Measurements from ENCODE around the gene MAD1L1.

The MAD1L1 gene

DNA sequence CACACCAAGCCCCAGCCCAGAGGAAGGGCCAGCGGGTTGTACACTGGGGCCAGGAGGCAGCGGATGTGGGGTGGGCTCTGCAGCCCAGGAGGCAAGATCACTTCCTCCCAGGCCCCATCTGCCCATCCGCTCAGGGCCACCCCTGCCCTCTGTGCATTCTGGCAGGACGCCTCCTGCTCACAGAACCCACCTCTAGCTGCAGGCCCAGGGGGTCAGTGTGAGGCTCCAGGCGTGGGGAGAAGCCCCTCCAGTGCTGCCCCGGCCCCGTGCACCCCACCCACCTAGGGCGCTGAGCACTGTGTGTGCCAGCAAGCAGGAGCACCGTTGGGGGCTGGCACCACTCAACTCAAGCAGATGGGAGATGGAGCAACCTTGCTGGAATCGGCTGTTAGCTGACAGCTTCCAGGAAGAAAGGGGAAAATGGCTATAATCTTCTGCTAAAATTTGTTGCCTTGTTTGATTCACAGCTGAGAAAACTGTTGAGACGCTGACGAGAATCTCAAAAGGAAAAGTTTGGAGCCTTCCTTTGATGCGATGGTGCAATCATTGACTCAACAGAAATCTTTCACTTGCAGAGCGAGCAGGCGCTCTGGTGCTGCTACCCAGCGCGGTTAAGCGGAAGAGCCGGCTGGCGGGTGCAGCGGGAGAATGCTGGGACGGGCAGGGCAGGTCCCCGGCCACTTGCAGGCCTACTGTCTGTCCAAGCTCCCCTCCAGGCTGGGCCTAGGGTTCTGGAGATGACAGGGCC, 286.5 kb downstream of the MAD1L1 start:
- no peak for DNase-seq

DNA sequence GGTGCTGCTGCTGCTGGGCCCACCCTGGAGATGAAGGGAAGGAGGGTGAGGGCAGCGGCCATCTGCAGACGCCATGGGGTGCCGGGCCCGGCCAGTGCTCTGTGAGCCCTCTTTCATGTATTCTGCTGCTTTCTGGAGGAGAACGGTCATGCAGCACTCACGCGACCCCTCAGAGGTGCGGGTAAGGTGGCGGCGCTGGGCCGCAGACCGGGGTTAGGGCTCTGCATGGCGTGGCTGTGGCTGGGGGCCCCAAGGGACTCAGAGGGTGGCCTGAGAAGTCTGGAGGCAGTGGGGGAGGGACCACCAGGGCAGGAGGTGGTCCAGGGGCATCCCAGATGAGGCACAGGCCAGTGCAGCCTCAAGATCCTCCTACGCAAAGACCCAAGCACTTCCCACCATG, 287.2 kb downstream of the MAD1L1 start:
- no peak for DNase-seq

DNA sequence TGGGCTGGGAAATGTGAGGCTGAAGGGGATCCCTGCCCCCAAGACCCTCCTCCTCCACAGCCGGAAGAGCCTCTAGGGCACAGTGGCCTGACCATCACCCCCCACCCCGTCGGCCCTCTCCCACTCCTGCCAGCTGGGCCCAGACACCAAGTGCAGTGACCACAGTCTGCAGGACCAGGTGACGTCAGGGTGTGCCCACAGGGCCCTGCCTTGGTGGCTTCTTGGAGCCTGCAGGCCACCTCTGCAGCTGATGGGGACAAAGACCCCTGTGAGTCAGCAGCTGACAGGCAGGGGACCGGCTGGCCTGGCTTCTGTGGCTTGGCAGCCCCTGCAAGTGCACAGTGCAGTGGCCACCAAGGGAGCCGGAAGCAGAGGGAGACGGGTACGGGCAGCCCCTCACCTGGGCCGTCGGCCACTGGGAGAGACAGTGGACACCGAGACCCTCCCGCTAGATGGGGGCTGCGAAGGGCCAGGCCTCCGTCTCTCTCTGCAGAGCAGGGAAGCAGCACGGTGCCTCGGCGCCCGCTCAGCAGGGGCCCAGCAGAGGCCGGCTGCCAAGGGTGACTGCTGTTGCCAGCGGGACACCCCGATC, 288.0 kb downstream of the MAD1L1 start:
- DNase-seq = no peak

DNA sequence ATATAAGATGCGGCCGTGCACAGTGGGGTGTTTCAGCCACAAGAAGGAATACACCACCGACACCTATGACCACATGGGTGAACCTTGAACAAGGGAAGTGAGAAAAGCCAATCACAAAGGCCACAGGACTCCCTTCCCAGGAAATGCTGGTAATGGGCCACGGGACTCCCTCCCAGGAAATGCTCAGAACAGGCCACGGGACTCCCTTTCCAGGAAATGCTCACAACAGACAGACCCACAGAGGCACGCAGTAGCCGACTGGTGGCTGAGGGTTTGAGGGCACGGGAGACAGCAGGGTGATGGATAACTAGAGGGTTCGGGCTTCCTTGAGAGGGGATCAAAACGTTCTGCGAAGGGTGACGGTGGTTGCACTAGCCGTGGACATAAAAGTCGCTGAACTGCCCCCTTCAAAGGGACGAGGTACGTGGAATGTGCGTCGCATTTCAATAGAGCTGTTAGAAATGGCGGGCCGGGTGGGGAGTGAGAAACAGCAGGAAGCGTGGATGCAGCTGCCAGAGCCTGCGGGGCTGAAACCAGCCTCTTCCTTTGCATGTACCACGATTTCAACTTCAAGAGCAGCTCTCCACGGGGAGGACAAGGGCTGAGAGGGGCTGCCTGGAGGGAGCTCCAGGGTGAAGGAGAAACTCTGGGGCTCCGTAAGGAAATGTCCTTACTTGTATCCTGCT, 288.7 kb downstream of the MAD1L1 start:
- no peak for DNase-seq

DNA sequence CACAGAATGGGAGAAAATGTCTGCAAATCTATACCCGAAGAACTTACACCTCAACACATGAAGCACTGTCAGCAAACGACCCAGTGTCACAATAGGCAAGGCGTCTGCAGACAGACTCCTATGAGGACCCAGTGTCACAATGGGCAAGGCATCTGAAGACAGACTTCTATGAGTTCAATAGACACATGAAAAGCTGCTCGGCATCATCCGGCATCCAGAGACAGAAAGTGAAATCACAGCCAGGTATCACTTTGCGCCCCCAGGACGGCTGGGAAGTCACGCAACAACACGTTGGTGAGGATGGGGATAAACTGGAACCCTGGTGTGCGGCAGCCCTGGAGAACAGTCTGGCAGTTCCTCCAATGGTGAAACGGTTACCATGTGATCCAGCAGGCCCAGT, 289.4 kb downstream of the MAD1L1 start:
- DNase-seq = no peak

DNA sequence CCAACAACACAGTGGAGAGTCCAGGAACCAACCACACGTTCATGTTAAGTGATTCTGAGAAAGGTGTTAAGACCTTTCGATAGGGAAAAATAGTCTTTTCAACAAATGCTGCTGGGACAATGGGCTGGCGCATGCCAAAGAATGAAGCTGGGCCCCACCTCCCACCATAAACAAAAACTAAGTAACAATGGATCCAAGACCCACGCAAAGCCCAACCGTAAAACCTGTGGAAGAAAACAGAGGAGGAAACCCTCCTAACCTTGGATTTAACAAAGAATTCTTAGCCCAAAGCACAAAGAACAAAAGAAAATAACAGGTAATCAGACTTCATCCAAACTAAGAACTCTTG, 289.8 kb downstream of the MAD1L1 start:
- DNase-seq = no peak

DNA sequence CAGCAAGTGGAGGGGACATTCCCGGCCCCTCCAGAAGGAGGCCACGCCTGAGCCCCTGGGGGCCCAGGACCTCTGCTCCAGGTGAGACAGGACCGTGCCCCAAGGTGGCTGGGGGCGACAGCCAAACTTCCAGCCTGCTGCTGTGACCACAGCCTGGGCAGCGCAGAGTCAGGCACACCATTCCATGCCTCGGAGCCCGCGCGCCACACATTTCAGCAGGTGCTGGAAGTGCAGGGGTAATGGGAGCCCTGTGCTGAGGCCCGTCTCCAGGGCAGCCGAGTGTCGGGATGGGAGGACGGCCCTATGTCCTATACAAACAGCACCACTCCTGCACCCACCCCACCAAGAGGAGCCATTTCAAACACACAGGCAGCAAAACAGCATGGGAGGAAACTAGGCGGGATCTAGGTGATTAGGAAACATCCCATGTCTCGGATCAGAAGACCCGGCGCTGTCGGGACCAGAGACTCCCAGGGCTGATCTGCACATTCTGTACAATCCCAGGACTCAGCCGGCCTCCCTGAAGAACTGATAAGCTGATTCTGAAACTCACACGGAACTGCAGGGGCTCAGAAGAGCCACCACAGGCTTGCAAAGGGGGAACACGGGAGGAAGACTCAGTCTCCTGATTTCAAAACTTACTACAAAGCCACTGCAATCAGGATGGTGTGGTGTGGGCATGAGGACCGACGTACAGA, 290.4 kb downstream of the MAD1L1 start:
- DNase-seq = no peak

DNA sequence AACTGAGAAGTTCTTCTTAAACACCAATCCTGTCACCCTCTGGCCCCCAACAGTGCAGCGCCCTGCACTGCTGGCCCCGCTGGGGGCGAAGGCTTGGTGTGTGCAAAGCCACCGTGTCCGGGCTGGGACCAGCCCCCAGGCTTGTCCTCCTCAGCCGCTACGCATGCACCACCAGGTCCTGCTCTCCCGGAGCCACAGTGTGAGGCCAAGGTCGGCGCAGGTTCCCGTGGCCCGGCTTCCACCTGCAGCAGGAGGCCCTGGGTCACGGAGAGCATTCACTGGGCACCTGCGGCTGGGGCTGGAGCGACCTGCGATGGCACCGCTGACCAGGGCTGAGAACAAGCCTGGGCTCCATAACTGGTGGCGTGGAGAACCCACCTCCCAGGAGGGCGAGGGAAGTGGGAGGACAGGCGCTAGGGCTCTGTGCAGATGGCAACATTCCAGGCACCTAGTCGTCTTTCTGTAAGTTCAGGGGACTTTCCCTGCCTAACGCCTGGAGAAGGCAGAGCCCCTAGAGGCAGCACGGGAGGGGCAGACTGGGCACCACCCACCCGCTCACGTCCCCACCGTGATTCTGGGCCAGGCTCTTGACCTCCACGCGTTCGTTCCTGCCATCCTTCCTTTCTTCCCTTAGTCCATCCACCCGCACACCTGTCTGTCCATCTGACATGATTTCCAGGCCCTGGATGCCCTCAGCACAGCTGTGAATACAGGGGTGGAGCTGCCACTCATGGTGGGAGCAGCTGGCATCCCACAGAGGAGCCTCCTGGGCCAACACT, 291.1 kb downstream of the MAD1L1 start:
- DNase-seq = no peak

DNA sequence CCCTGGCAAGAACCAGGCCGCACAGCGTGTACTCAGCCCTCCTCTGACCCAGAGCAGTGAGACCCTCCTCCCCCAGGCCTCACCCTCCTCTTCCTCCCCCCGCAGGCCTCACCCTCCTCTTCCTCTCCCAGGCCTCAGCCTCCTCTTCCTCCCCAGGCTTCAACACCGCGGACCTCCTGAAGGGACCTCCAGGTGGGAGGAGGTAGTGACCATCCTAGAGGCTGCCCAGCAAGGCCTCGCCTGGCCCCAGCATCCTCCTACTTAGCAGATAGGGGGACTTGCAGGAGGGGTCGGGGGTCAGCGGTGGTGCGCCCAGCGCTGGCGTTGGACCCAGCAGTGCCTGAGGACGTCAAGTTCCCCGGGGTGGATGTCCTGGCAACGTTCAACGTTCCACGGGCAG, 291.9 kb downstream of the MAD1L1 start:
- DNase-seq = no peak

DNA sequence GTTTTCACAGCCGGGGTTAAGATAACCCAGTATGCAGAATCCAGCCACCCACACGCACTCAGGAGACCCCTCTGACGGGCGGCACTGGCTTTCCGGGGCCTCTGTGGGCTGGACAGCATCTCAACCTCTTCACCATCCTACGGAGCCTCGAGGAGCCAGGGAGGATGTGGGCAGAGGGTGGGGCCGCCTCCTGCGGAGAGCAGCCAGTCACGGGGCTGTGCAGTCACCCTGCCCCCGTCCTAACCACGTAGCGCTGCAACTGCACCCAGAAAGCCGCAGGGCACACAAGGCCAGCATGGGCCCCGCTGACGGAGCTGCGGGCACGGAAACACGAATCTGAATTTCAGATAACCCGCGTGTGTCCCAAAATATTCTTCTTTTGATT, 292.4 kb downstream of the MAD1L1 start:
- DNase-seq = no peak

DNA sequence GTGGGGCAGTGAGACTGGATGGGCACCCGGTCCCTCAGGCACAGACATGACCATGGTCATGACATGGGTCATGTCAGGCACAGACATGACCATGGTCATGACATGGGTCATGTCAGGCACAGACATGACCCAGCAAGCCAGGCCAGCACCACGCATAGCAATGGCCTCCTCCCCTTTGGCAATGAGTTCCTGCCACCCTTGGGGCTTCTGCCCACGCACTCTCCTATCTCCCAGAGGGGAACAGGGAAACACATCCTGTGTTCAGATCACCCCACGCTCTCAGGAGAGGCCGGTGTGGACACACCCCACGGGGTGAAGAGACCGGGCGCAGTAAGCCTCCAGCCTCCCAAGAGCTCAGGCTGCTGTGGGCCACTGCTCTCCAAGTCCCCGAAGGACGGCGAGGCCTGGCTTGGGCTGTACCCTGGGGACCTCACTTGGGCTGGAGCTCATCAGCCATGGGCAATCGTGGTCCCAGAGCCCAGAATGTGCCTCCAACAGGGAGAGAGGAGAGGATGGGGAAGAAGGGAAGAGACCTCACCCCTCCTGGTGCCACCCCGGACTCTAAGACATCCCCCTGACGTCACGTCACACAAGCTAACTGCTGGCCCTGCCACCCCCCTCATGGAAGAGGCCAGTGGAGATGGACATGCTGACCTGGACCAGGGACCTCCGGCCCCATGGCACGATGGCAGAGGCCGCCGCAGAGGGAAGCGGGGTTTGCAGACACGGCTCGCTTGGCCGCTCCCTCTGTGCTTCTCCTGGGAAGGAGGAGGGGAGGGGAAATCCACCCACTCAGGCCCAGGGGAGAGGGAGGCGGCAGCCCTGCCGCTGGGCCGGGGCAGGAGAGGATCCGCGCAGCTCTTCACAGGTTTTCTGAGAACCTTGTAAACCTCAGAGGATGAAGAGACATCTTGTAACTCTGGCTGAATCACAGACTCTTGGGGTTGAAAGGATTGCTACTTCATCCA, 293.0 kb downstream of the MAD1L1 start:
- no peak for DNase-seq

DNA sequence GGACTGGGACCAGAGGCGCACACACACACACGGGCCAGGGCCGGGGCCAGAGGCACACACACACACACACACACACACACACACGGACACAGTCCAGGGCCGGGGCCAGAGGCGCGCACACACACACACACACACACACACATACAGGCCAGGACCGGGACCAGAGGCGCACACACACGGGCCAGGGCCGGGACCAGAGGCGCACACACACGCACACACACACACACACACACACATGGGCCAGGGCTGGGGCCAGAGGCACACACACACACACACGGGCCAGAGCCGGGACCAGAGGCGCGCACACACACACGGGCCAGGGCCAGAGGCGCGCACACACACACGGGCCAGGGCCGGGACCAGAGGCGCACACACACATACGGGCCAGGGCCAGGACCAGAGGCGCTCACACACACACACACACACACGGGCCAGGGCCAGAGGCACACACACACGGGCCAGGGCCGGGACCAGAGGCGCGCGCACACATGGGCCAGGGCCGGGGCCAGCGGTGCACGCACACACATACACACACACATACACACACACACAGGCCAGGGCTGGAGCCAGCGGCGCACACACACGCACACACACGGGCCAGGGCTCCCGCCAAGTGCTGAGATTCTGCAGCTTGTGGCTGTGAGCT, 293.8 kb downstream of the MAD1L1 start:
- no peak for DNase-seq

DNA sequence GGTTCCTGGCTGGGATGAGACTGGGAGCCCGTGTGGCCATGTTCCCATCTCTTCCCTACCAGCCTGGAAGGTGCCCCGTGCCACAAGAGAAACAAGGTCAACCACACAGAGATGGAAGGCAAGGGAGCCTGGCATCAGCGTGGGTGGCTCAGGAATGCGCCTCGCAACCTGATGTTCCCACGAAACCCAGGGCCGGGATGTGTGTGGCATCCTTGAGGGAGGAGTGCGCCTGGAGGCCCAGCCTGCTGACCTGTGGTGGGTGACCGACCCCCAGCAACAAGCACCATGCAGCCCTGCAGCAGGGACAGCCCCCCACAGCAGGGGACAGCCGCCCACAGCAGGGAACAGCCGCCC, 295.5 kb downstream of the MAD1L1 start:
- no peak for DNase-seq

DNA sequence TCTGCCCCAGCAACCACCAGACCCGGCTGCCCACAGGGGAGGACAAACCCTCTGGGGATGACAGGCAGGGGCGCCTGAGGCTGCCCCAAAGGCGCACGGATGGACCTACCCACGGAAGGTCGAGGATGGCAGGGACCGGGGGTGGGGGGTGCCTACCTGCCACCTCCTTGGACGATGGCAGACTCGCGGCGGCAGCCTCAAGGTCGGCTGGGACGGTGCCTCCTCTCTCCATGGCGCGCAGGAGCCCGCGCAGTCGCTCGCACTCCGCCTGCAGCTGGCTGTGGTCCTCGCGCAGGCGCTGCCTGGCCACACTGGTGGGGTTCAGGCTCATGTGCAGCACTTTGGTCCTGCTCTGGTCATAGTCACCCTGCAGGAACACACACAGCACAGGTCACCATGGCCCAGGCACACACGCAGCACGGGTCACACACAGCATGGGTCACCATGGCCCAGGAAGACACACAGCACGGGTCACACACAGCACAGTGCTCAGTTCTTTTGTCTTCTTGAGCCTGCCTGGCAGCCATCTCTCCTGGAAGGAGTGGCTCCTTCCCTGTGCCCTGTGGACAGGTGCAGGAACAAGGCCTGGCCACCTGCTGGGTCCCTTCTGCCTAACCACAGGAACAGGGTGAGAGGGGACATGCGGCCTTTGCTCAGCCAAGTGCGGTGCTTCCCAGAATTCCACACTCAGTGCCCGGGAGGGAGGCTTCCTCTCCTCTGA, 296.1 kb downstream of the MAD1L1 start:
- DNase-seq = no peak

DNA sequence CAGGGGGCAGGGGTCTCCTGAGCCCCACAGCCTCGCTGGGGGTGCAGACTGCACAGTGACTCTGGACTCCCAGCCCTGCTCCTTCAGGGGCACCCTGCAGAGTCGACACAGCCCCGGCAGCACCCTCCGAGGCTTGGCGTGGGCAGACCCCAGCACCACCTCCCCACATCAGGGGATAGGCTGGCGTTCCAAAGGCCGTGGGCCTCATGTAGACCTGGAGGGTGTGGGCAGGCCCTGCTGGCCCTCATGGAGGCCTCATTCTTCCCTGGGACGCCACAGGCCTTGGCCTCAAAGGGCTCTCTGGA, 296.8 kb downstream of the MAD1L1 start:
- DNase-seq = no peak

DNA sequence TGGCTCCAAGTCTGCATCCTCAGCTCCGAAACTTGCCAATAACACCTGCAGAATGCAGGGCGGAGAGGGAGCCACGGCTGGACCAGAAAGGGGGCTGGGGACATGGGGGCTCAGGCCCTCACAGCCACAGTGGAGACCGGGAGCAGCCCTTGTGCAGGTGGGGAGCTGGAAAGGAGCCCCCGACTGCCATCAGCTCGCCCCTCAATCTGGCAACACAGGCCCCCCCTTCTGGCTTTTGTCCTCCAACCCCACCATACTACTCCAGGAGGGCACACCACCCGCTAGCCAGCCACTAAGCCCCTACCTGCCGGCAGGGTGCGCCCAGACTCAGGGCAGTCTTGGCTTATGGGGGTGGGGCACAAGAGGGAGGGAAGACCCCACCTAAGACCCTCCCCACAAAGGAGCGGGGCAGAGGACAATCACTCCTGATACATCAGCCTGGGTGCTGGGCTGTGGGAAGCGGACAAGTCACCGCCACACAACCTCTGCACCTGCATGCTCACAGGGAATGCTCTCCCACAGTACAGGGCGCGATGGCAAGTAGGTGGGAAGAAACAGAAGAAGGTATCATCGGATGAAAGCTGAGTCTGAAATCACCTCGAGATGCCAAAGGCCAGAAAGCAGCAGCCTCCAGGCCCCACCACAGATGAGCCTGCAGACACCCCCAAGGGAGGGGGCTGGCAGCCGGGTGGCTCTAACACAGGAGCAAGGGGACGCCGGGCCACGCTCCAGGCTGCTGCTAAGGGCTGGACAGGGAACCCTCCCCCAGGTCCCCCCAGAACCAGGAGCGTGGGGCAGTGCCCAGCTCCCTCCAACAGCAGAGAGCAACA, 297.4 kb downstream of the MAD1L1 start:
- DNase-seq = no peak

DNA sequence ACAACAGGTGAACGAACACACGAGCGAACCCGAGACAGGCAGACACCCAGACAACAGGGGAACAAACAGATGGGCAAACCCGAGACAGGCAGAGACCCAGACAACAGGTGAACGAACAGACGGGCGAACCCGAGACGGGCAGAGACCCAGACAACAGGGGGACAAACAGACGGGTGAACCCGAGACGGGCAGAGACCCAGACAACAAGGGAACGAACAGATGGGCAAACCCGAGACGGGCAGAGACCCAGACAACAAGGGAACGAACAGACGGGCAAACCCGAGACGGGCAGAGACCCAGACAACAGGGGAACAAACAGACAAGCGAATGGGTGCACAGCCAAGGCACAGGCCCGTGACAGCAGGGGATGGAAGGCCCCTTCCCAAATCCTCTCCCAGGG, 298.0 kb downstream of the MAD1L1 start:
- DNase-seq = no peak

DNA sequence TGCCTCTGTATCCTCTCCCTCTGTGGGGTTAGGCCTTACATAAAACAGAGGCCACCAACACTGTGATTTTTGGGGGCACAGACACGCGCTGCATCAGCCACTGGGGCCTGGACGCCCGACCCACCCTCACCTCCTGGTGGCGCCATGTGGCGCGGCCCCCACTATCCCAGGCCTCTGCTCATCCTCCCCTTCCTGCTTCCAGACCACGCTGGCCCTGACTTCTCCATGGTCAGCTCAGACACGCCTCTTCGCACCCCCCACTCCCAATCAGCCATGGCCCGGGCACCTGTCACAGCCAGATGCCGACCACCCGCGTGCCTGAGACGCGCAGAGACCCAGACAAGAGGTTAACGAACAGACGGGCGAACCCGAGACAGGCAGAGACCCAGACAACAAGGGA, 298.7 kb downstream of the MAD1L1 start:
- no peak for DNase-seq

DNA sequence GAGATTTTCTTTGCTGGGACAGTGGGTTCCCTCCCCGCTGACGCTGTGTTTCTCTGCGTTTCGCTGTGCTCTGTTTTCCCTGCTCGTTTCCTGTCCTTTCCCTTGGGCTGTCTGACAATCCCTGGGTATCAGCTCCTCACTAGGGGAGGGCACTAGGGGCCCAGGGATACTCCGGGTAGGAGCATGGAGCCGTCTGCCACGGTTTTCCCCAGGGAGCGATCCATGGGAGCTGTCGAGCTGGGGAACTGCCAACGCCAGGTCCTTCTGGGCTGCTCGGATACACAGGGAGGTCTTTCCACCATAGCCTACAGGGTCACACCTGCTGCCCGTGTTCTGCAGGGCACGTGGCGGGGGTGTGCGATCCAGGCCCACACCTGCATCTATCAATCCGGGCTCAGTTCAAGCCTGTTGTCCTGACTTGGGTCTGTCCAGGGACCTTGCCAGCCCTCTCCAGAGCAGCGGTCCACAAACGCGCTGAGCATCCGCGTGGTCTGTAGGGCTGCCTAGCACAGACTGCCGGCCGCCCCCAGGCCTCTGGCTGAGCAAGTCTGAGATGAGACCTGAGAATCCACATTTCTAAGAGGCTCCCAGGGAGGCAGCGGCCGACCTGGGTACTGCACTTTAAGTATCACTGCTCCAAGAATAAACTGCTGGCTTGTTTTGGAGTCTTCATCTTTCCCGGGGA, 299.5 kb downstream of the MAD1L1 start:
- no peak for DNase-seq

DNA sequence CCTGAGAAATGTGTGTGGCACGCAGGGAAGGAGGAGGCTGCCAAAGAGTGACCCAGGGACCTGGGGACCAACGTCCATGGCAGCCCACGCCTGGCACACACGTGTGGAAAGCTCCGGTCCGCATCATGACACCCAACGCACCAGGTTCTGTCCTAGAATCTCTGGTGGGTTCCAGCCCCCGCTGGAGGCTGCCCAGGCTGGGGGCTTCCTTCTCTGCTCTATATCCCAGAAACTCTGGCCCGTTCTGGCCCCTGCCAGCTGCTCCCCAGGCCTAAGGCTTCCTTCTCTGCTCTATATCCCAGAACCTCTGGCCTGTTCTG, 300.8 kb downstream of the MAD1L1 start:
- no peak for DNase-seq
